Measurements from ENCODE around the gene MXD3.
"Not testable (repeated sequence)": the region's sequence is repeated elsewhere in the genome, so short reads cannot be mapped to it uniquely, and the experiment has no call there.

Gene MXD3, protein sequence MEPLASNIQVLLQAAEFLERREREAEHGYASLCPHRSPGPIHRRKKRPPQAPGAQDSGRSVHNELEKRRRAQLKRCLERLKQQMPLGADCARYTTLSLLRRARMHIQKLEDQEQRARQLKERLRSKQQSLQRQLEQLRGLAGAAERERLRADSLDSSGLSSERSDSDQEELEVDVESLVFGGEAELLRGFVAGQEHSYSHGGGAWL

DNA sequence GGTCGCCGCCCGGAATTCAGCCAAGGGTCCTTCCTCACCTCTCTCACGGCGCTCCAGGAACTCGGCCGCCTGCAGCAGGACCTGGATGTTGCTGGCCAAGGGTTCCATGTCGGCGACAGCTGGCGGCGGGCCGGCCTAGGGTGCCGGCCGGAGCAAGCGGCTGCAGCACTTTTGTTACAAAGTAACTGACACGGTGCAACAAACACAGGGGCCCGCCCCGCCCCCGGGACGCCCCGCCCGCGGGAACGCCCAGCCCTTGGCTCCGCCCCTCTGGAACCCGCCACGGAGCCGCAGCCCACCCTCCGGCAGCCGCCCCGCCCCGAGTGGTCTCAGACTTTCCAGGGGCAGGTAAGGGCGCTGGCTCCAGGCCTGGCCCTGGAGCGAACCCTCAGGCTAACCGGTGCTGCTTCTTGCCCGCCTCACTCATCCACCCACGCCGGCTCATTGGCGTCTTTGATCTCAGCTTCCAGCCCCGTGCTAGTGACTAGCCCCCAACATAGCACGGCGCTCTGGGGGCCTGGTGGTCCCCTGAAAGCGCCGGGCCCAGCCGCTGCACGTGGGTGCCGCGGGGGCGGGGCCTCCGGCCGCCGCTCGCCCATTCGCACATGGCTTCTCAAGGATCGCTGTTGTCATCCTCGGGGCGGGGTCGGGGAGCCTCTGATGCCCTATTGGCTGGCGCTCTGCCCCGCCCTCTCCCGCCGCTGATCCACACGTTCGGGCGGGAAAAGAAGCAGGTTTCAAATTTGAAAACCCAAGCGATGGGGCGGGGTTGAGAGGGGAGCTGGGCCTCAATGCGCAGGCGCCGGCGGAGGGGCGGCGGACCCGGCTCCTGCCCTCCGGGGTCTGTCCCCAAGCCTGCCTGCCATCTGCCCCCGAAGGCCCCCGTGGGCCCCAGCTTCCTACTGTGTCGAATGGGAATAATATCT is at the start of gene MXD3:
TSS of gene MXD3 (minus strand) at position 176 of the 926 bp plus-strand sequence. CDS start at position 108, 68 bp downstream.
- H3K4me3 Mint-ChIP-seq: peak within 1 kb of the TSS; percentile 84
- H3K4me1 Mint-ChIP-seq: peaks cover 28% of the 10 kb centered on the region
- DNase-seq (peak; percentile 98), ATAC-seq (peak; percentile 78)
- H3K27me3 Mint-ChIP-seq: no peaks in the 10 kb centered on the region
- peaks cover 3% of the 10 kb centered on the region for H3K36me3 Mint-ChIP-seq (ENCODE audit: low read depth)
- peak within 1 kb of the TSS; percentile 82 for H3K27ac Mint-ChIP-seq
- H3K9me3 Mint-ChIP-seq: no peaks in the 10 kb centered on the region

- H3K27ac Mint-ChIP-seq; H3K27me3 Mint-ChIP-seq; ATAC-seq; H3K36me3 Mint-ChIP-seq (ENCODE audit: low read depth); H3K4me3 Mint-ChIP-seq; H3K9me3 Mint-ChIP-seq; DNase-seq: not testable (repeated sequence)
- peaks cover 89% of the 10 kb centered on the region for H3K4me1 Mint-ChIP-seq
Measured at GRCh38 chr5:177360740-177361139, 49.0 kb upstream of the MXD3 start.

- peaks cover 87% of the 10 kb centered on the region for H3K4me1 Mint-ChIP-seq
- no peak for DNase-seq
- peaks cover 7% of the 10 kb centered on the region for H3K9me3 Mint-ChIP-seq
- H3K36me3 Mint-ChIP-seq (ENCODE audit: low read depth): peaks cover 6% of the 10 kb centered on the region
- peak overlapping the region; percentile 77 for H3K4me3 Mint-ChIP-seq
- H3K27me3 Mint-ChIP-seq: no peaks in the 10 kb centered on the region
- no peak for ATAC-seq
- H3K27ac Mint-ChIP-seq: peak overlapping the region; percentile 61
Measured at GRCh38 chr5:177359860-177360259, 48.2 kb upstream of the MXD3 start.

DNA sequence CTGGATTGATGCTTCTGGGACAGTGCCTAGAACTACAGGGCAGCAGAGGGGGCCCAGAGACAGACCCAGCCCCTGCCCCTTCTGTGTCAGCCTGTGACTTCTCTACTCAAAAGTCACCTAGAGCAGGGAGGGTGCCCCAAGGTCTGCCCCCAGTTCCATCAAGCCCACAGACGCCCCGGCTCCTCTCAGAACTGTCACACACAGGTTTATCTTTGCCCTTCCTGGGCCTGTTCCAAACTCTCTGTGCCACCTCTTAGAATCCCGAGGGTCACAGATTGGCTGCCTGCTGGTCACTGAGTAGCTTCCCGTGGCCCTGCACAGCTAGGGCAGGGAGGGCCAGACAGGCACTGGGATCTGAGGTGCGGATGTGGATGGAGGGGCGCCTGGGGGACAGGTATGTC is 47.8 kb upstream of the MXD3 start:
- H3K36me3 Mint-ChIP-seq (ENCODE audit: low read depth): peaks cover 6% of the 10 kb centered on the region
- H3K4me3 Mint-ChIP-seq: peak overlapping the region; percentile 77
- H3K27ac Mint-ChIP-seq: peak overlapping the region; percentile 78
- H3K4me1 Mint-ChIP-seq: peaks cover 85% of the 10 kb centered on the region
- H3K27me3 Mint-ChIP-seq: no peaks in the 10 kb centered on the region
- peaks cover 7% of the 10 kb centered on the region for H3K9me3 Mint-ChIP-seq
- DNase-seq (no peak), ATAC-seq (no peak)

DNA sequence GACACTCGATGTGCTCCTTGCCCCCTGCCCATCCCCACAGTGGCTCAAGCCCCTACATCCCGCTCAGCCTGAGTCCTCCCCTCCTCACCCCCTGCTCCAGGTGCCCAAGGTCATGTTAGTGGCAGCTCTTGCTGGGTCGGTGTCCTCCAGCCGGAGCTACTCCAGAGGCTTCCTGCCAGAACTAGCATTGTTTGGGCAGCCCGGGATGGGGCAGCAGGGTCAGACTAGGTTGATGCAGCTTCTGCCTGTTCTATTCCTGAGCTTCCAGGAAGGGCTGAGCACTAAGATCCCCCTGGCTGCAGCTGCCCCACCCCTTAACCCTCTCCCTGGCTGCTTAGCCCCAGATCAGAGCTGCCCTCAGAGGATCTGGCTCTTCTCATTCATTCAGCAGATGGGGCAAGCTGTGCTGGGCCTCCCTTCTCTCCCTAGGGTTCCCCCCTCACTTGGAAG is 46.7 kb upstream of the MXD3 start:
- ATAC-seq (no peak), DNase-seq (no peak)
- Mint-ChIP-seq H3K27ac (peak overlapping the region; percentile 78), H3K9me3 (peaks cover 7% of the 10 kb centered on the region), H3K4me3 (peak overlapping the region; percentile 77), H3K4me1 (peaks cover 78% of the 10 kb centered on the region), H3K27me3 (no peaks in the 10 kb centered on the region), H3K36me3 (ENCODE audit: low read depth) (peaks cover 6% of the 10 kb centered on the region)

DNA sequence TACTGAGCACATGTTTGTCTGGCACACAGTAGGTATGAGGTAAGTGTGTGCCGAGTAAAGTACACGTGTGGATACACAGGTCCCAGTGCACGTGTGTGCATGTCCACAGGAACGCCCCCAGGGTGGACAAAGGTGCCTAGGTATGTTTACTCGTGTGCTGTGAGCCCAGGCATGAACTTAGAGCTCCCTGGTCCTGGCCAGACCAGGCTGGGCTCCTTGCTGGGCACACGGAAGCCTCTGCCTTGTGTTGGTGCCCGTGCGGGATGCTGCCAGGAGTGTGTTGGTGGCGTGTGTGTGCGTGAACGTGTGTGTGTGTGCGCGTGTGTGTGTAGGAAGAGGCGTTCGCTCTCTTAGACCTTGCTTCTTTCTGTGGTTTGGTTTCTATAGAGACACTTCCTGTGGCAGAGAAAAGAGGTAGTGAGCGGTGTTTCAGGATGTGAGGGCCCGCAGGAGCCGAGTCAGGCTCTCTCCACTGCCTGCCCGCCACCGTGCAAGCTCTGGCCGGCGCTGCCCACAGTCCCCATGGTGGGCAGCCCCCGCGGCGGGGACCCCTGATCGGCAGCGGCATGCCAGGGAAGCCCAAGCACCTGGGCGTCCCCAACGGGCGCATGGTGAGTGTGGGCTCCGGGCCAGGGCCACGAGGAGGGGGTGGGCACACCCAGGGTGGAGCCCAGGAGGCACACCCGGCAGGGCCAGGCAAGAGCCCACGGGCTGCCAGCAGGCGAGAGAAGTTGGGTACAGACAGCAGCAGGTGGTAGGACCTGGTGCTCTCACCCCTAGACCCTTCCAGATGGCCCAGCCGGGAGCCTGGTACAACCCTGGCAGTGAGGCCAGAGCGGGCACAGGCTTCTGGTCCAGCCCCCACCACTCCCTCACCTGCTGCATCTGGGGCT is 46.0 kb upstream of the MXD3 start, which contains the start of gene RGS14:
TSS of gene RGS14 (plus strand) at position 466 of the 893 bp plus-strand sequence. CDS start at position 567, 101 bp downstream.
- H3K4me1 Mint-ChIP-seq: peaks cover 75% of the 10 kb centered on the region
- peak within 1 kb of the TSS; percentile 77 for H3K4me3 Mint-ChIP-seq
- ATAC-seq (peak; percentile 93), DNase-seq (peak; percentile 63)
- H3K27me3 Mint-ChIP-seq: no peaks in the 10 kb centered on the region
- H3K27ac Mint-ChIP-seq: peak within 1 kb of the TSS; percentile 88
- H3K9me3 Mint-ChIP-seq: peaks cover 7% of the 10 kb centered on the region
- peaks cover 6% of the 10 kb centered on the region for H3K36me3 Mint-ChIP-seq (ENCODE audit: low read depth)

DNA sequence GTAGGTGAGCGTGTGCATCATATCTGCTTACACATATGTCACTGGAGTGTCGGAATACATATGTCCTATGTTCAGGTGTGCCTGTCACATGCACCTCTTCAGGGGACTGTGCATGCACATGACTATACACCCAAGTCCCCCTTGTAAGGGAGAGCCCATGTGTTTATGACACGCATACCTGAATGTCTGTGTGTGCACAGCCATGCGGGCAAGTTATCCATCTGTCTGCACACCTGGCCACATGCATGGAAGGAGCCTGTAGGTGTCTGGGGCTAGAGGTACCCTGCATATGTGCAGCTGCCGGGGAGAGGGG is 45.4 kb upstream of the MXD3 start:
- Mint-ChIP-seq H3K36me3 (ENCODE audit: low read depth) (peaks cover 6% of the 10 kb centered on the region), H3K4me1 (peaks cover 70% of the 10 kb centered on the region), H3K9me3 (peaks cover 7% of the 10 kb centered on the region), H3K4me3 (peak overlapping the region; percentile 77), H3K27ac (peak overlapping the region; percentile 88), H3K27me3 (no peaks in the 10 kb centered on the region)
- DNase-seq (no peak), ATAC-seq (no peak)

GRCh38 chr5:177356746-177357145 is 45.0 kb upstream of the MXD3 start:
- H3K27me3 Mint-ChIP-seq: no peaks in the 10 kb centered on the region
- H3K9me3 Mint-ChIP-seq: peaks cover 7% of the 10 kb centered on the region
- no peak overlapping the region for H3K4me3 Mint-ChIP-seq
- H3K27ac Mint-ChIP-seq: peak overlapping the region; percentile 88
- peaks cover 6% of the 10 kb centered on the region for H3K36me3 Mint-ChIP-seq (ENCODE audit: low read depth)
- ATAC-seq (no peak), DNase-seq (no peak)
- peaks cover 70% of the 10 kb centered on the region for H3K4me1 Mint-ChIP-seq

DNA sequence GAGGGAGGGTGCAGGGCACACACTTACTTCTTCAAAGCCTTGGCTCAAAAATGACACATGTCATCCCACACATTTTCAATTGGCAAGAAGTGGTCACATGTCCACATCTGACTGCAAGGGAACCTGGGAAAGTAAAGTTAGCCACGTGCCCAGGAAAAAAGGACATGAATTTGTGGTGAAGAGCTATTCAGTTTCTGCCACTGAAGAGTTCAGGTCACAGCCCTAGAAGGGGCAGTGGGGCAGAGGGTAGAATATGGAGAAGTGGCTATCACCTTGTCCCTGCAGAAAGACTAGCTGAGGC is 44.1 kb upstream of the MXD3 start:
- no peak for DNase-seq
- ATAC-seq: no peak
- Mint-ChIP-seq H3K9me3 (peaks cover 7% of the 10 kb centered on the region), H3K36me3 (ENCODE audit: low read depth) (peaks cover 6% of the 10 kb centered on the region), H3K4me3 (no peak overlapping the region), H3K4me1 (peaks cover 63% of the 10 kb centered on the region), H3K27ac (no peak overlapping the region), H3K27me3 (no peaks in the 10 kb centered on the region)

- no peak for DNase-seq
- H3K27ac Mint-ChIP-seq: no peak overlapping the region
- H3K4me3 Mint-ChIP-seq: no peak overlapping the region
- peaks cover 65% of the 10 kb centered on the region for H3K4me1 Mint-ChIP-seq
- H3K9me3 Mint-ChIP-seq: peaks cover 7% of the 10 kb centered on the region
- H3K36me3 Mint-ChIP-seq (ENCODE audit: low read depth): peaks cover 6% of the 10 kb centered on the region
- no peaks in the 10 kb centered on the region for H3K27me3 Mint-ChIP-seq
- no peak for ATAC-seq
Measured at GRCh38 chr5:177355162-177355867, 43.6 kb upstream of the MXD3 start.

DNA sequence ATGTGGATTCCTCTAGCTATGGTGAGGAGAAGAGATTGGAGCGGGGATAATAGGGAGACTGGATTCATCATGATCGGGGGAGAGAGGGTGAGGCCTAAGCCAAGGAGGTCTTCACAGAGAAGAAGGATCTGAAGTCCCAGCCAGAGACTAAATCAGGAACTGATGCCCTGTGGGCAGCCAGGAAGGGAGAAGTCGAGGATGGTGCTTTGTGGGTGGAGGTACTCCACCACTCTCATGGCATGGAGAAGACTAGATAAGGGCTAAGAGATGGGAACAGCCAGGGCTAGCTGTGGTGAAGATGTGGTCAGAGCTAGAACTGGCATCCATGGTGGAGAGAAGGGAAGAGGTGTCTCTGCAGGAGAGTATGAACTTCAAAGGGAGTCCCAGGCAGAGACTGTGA is 43.0 kb upstream of the MXD3 start:
- no peak for ATAC-seq
- H3K4me3 Mint-ChIP-seq: no peak overlapping the region
- DNase-seq: no peak
- no peak overlapping the region for H3K27ac Mint-ChIP-seq
- no peaks in the 10 kb centered on the region for H3K27me3 Mint-ChIP-seq
- peaks cover 6% of the 10 kb centered on the region for H3K36me3 Mint-ChIP-seq (ENCODE audit: low read depth)
- peaks cover 7% of the 10 kb centered on the region for H3K9me3 Mint-ChIP-seq
- peaks cover 65% of the 10 kb centered on the region for H3K4me1 Mint-ChIP-seq

DNA sequence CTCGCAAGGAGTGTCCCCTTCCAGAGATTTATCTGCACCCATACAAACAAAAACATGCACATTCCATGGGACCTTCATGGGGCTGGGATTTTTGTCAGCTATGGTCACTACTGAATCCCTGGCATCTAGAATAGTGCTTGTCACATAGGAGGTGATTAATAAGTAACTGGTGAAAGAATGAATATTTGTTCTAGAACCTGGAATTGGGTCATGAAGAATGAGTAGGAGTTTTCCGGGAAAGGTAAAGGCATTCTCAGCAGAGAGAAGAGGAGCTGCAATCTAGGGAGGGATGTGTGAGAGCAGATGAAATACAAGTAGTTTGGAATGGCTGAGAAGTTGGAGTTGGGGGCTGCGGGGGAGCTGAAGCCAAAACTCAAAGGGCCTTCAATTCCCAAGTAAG is 42.6 kb upstream of the MXD3 start:
- peaks cover 7% of the 10 kb centered on the region for H3K9me3 Mint-ChIP-seq
- H3K4me3 Mint-ChIP-seq: no peak overlapping the region
- no peak for ATAC-seq
- H3K4me1 Mint-ChIP-seq: peaks cover 65% of the 10 kb centered on the region
- DNase-seq: no peak
- no peaks in the 10 kb centered on the region for H3K27me3 Mint-ChIP-seq
- H3K36me3 Mint-ChIP-seq (ENCODE audit: low read depth): peaks cover 6% of the 10 kb centered on the region
- H3K27ac Mint-ChIP-seq: no peak overlapping the region

- peaks cover 7% of the 10 kb centered on the region for H3K9me3 Mint-ChIP-seq
- no peak overlapping the region for H3K27ac Mint-ChIP-seq
- H3K4me3 Mint-ChIP-seq: no peak overlapping the region
- H3K27me3 Mint-ChIP-seq: no peaks in the 10 kb centered on the region
- peaks cover 60% of the 10 kb centered on the region for H3K4me1 Mint-ChIP-seq
- peaks cover 9% of the 10 kb centered on the region for H3K36me3 Mint-ChIP-seq (ENCODE audit: low read depth)
- DNase-seq (no peak), ATAC-seq (no peak)
Measured at GRCh38 chr5:177353093-177353492, 41.4 kb upstream of the MXD3 start.
